ENCODE data around the gene TMEM44. TPM values are rescaled to one million over a fixed set of nuclear protein-coding genes. Genes with fewer than 3 reads are reported as not detected.
A peak's percentile ranks its signal among the peaks of the same experiment; 100 is the strongest.

The TMEM44 gene
- total and polyA plus RNA-seq, 9 of the 15 experiments (the other 6 are each of a cell fraction or from before 2014, with no cell fraction given), result 0.53 to 18.1 (median 11.3) TPM

GRCh38 chr3:194682694-194683310, 49.6 kb upstream of the TMEM44 start (continued):
- TF ChIP-seq CUX1 (CRISPR knock-in tag; IDR thresholded peaks at IDR 0.05) (no peak), MCM2 (IDR thresholded peaks at IDR 0.05; ENCODE audit: low read depth) (no peak), MAFF (IDR thresholded peaks at IDR 0.05; ENCODE audit: low read length) (no peak), RBM15 (IDR thresholded peaks at IDR 0.05; ENCODE audit: insufficient read depth, low read length) (no peak), DACH1 (IDR thresholded peaks at IDR 0.05; ENCODE audit: partially characterized antibody) (no peak), CBX2 (IDR thresholded peaks at IDR 0.05; ENCODE audit: insufficient read depth, low read length, poor library complexity, severe bottlenecking) (no peak), ZBTB7A (IDR thresholded peaks at IDR 0.05; ENCODE audit: borderline replicate concordance, control insufficient read depth, low read depth, low read length) (peak; percentile 46; the same call in 1 of the 2 replicates), MXI1 (IDR thresholded peaks at IDR 0.05; ENCODE audit: low read depth, low read length) (no peak), ZNF253 (CRISPR knock-in tag; conservative IDR thresholded peaks at IDR 0.05) (no peak), RAD51 (IDR thresholded peaks at IDR 0.05; ENCODE audit: borderline replicate concordance, low read depth) (no peak), RBM34 (IDR thresholded peaks at IDR 0.05; ENCODE audit: borderline replicate concordance, insufficient read depth, low read length) (no peak), DMBX1 (CRISPR knock-in tag; IDR thresholded peaks at IDR 0.05; ENCODE audit: borderline replicate concordance) (no peak), HCFC1 (IDR thresholded peaks at IDR 0.05; ENCODE audit: low read depth, low read length) (no peak), NCOA6 (IDR thresholded peaks at IDR 0.05) (no peak), MYC (IDR thresholded peaks at IDR 0.05; ENCODE audit: low read depth, low read length) (peak; percentile 43; the same call in 1 of the 2 replicates), MYC (CRISPR knock-in tag; IDR thresholded peaks at IDR 0.05; ENCODE audit: borderline replicate concordance, low read depth) (no peak), ZNF143 (CRISPR knock-in tag; IDR thresholded peaks at IDR 0.05) (no peak), ZHX1 (conservative IDR thresholded peaks at IDR 0.05; ENCODE audit: low read length) (no peak), MAFK (IDR thresholded peaks at IDR 0.05; ENCODE audit: low read length) (no peak), TGIF2 (CRISPR knock-in tag; IDR thresholded peaks at IDR 0.05) (no peak), ASH1L (IDR thresholded peaks at IDR 0.05; ENCODE audit: borderline replicate concordance, low read depth, partially characterized antibody) (no peak)
